ENCODE data around the gene FITM2.
A peak's percentile ranks its signal among the peaks of the same experiment; 100 is the strongest.

The FITM2 gene

DNA sequence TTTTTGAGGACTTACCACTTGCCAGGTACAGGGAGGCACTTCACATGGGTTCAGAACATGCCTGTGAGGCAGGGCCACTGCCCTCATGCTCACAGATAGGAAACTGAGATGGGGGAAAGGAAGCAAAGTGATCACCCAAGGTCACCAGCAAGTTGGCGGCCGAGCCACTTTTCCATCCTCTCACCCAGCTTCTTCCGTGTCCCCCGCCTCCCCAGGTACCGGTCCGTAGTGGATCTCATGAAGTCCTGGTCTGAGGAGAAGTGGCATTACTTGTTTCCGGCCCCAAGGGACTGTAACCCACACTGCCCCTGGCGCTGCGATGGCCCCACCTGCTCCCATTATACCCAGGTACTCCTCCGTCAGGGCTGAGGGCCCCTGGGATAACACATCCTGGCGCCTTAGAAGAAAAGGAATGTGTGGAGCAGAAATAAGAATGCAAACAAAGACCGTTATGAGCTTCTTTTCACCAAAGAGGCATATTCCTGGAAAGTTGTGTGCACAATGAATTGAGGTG lies 32.2 kb upstream of the FITM2 start:
- ATAC-seq, result no peak
- TF ChIP-seq POU6F1 (CRISPR knock-in tag; IDR thresholded peaks at IDR 0.05; ENCODE audit: borderline replicate concordance, low read depth) (no peak), RARB (CRISPR knock-in tag; IDR thresholded peaks at IDR 0.05) (no peak), CREB5 (CRISPR knock-in tag; IDR thresholded peaks at IDR 0.05; ENCODE audit: low read depth) (no peak)

- peak; percentile 49 for ATAC-seq
- TF ChIP-seq CSDC2 (CRISPR knock-in tag; IDR thresholded peaks at IDR 0.05) (no peak), PPARA (CRISPR knock-in tag; IDR thresholded peaks at IDR 0.05; ENCODE audit: borderline replicate concordance) (no peak), ESRRG (CRISPR knock-in tag; IDR thresholded peaks at IDR 0.05) (no peak), TCF4 (CRISPR knock-in tag; IDR thresholded peaks at IDR 0.05; ENCODE audit: borderline replicate concordance) (no peak), ZNF8 (CRISPR knock-in tag; IDR thresholded peaks at IDR 0.05) (no peak), ZNF70 (CRISPR knock-in tag; IDR thresholded peaks at IDR 0.05) (no peak)
- TF ChIP-seq, protein P1, sequence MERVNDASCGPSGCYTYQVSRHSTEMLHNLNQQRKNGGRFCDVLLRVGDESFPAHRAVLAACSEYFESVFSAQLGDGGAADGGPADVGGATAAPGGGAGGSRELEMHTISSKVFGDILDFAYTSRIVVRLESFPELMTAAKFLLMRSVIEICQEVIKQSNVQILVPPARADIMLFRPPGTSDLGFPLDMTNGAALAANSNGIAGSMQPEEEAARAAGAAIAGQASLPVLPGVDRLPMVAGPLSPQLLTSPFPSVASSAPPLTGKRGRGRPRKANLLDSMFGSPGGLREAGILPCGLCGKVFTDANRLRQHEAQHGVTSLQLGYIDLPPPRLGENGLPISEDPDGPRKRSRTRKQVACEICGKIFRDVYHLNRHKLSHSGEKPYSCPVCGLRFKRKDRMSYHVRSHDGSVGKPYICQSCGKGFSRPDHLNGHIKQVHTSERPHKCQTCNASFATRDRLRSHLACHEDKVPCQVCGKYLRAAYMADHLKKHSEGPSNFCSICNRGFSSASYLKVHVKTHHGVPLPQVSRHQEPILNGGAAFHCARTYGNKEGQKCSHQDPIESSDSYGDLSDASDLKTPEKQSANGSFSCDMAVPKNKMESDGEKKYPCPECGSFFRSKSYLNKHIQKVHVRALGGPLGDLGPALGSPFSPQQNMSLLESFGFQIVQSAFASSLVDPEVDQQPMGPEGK (CRISPR knock-in tag; IDR thresholded peaks at IDR 0.05; ENCODE audit: borderline replicate concordance), result no peak
Observed at GRCh38 chr20:44342248-44342647, 31.2 kb upstream of the FITM2 start.

- ATAC-seq, result no peak
- TF ChIP-seq OSR1 (CRISPR knock-in tag; IDR thresholded peaks at IDR 0.05) (no peak), ZNF8 (CRISPR knock-in tag; IDR thresholded peaks at IDR 0.05) (no peak), ZFP30 (CRISPR knock-in tag; IDR thresholded peaks at IDR 0.05) (no peak), ARNTL (CRISPR knock-in tag; IDR thresholded peaks at IDR 0.05; ENCODE audit: borderline replicate concordance, low read depth) (no peak), CSDC2 (CRISPR knock-in tag; IDR thresholded peaks at IDR 0.05) (no peak), ISL1 (CRISPR knock-in tag; IDR thresholded peaks at IDR 0.05) (no peak), ZC3H10 (CRISPR knock-in tag; IDR thresholded peaks at IDR 0.05) (no peak), RARB (CRISPR knock-in tag; IDR thresholded peaks at IDR 0.05) (no peak), ZNF70 (CRISPR knock-in tag; IDR thresholded peaks at IDR 0.05) (no peak), TCF4 (CRISPR knock-in tag; IDR thresholded peaks at IDR 0.05; ENCODE audit: borderline replicate concordance) (no peak), ZFP3 (CRISPR knock-in tag; IDR thresholded peaks at IDR 0.05) (no peak), CREB5 (CRISPR knock-in tag; IDR thresholded peaks at IDR 0.05; ENCODE audit: low read depth) (no peak), BACH2 (CRISPR knock-in tag; IDR thresholded peaks at IDR 0.05; ENCODE audit: borderline replicate concordance) (no peak), ESRRG (CRISPR knock-in tag; IDR thresholded peaks at IDR 0.05) (no peak)
- TF ChIP-seq, protein P1 (CRISPR knock-in tag; IDR thresholded peaks at IDR 0.05; ENCODE audit: borderline replicate concordance), result no peak
- TF ChIP-seq, protein P2, sequence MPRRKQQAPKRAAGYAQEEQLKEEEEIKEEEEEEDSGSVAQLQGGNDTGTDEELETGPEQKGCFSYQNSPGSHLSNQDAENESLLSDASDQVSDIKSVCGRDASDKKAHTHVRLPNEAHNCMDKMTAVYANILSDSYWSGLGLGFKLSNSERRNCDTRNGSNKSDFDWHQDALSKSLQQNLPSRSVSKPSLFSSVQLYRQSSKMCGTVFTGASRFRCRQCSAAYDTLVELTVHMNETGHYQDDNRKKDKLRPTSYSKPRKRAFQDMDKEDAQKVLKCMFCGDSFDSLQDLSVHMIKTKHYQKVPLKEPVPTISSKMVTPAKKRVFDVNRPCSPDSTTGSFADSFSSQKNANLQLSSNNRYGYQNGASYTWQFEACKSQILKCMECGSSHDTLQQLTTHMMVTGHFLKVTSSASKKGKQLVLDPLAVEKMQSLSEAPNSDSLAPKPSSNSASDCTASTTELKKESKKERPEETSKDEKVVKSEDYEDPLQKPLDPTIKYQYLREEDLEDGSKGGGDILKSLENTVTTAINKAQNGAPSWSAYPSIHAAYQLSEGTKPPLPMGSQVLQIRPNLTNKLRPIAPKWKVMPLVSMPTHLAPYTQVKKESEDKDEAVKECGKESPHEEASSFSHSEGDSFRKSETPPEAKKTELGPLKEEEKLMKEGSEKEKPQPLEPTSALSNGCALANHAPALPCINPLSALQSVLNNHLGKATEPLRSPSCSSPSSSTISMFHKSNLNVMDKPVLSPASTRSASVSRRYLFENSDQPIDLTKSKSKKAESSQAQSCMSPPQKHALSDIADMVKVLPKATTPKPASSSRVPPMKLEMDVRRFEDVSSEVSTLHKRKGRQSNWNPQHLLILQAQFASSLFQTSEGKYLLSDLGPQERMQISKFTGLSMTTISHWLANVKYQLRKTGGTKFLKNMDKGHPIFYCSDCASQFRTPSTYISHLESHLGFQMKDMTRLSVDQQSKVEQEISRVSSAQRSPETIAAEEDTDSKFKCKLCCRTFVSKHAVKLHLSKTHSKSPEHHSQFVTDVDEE (CRISPR knock-in tag; IDR thresholded peaks at IDR 0.05), result no peak
Observed at GRCh38 chr20:44336725-44337380, 25.9 kb upstream of the FITM2 start, which contains the start of gene R3HDML. TSS of gene R3HDML (plus strand) at chr20:44337043. CDS start at chr20:44337158, 115 bp downstream.

All from SK-N-SH treated with all-trans-retinoic acid at 6 μM for 48 hours (cell line).